ENCODE data around the gene LGALS3.

DNA sequence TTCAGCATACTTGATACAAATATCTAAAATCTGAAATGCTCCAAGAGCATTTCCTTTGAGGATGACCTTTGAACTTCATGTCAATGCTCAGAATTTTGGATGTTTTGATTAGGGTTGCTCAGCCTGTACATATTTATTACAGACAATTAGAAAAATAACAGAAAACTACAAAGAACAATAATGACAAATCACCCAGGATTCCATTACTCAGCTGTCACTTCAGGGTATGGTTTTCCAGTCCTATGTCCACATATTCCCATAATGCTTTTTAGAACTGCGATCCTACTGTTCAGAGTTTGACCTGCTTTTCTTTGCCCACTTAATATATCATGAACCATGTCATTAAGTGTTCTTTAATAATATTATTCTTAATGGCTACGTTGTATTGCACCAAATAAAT lies 51.0 kb downstream of the LGALS3 start:
- TF ChIP-seq, protein P1, sequence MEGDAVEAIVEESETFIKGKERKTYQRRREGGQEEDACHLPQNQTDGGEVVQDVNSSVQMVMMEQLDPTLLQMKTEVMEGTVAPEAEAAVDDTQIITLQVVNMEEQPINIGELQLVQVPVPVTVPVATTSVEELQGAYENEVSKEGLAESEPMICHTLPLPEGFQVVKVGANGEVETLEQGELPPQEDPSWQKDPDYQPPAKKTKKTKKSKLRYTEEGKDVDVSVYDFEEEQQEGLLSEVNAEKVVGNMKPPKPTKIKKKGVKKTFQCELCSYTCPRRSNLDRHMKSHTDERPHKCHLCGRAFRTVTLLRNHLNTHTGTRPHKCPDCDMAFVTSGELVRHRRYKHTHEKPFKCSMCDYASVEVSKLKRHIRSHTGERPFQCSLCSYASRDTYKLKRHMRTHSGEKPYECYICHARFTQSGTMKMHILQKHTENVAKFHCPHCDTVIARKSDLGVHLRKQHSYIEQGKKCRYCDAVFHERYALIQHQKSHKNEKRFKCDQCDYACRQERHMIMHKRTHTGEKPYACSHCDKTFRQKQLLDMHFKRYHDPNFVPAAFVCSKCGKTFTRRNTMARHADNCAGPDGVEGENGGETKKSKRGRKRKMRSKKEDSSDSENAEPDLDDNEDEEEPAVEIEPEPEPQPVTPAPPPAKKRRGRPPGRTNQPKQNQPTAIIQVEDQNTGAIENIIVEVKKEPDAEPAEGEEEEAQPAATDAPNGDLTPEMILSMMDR (IDR thresholded peaks at IDR 0.05; ENCODE audit: poor library complexity): no peak
- no peak for TF ChIP-seq EZH2 (IDR thresholded peaks at IDR 0.05; ENCODE audit: borderline replicate concordance)
